HG03378 (cell line): ENCODE measurements around the gene GDF11.

Experiments used
- ATAC-seq: cut with Tn5 transposase; IDR thresholded peaks from one replicate; pipeline ENCODE4 v1.9.1; 2021; ENCODE audit warnings: mild to moderate bottlenecking, moderate library complexity; ENCODE audit not compliant: unreplicated experiment

Gene GDF11

DNA sequence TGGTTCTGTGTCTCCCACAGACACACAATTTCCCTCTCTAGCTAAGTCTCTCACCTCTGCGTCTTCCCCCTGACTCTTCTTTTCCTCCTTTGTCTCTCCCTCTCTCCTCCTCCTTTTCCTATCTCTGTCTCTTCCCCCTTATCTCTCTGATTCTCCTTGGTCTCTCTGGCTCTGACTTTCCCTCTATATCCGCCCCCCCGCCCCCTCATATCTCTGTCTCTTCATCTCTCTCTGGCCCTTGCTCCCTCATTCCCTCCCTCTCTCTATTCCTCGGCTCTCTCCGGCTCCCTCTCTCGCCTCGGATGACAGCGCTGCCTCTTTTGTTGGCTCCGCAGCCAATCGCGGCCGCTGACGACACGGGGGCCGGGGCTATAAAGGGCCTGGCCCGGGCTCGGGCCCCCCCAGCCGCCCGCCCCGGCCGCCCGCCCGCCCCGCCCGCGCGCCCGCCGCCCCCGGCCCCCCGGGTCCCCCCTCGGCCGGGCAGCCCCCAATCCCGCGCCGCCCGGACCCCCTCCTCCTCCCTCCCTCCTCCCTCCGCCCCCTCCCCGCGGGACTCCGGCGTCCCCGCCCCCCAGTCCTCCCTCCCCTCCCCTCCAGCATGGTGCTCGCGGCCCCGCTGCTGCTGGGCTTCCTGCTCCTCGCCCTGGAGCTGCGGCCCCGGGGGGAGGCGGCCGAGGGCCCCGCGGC, at the start of gene GDF11:
GDF11 (plus strand) TSS at position 404 of the 687 bp plus-strand sequence; CDS start at position 599, 195 bp downstream.
- ATAC-seq, result no peak

DNA sequence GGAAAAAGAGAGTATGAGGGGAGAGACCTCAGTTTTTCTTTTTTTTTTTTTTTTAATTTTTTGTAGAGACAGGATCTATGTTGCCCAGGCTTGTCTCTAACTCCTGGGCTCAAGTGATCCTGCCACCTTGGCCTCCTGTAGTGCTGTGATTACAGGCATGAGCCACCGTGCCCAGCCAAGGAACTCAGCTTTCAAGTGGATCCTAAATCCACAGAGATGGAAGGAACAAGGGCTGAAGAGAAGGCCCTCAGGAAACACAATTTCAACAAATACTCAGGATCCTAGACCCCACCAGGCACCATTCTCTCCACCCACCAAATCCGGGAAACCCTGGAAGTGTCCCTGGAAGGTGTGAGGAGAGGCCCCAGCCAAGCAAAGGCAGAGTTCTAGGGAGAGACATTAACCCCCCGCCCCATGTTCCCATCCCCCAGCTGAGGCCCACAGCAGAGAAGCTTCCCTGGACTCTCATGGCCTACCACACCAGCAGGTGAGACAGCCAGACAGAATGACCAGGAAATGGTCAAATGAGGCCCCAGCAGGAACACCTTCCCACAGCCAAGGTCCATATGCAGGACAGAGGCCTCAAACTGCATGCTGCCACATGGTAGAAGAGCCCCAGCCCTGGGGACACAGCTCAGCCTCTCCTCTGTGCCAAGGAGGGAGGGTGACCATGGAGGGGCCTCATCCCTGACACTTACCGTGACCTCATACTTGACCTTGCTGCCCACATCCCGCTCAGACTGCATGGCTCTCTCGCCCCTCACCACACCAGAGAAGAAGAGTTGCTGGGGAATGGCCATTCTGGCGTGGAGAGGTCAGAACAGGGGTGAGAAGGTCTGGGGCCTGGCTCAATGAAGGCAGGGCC, 49.4 kb upstream of the GDF11 start:
- ATAC-seq, result no peak

DNA sequence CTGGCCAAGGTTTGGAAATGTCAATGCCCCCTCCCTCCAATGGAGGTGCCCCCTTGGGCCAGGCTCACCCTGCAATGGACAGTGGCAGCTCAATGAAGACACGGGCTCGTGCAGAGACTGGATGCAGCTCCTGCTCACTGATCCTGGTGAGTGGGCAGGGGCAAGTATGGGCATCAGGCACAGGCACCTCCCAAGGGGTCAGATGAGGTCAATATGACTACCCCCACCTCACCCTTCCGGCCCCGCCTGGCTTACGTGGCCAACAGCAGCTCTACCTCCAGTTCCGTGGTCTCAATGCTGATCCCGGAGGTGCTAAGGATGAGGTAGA, 48.8 kb upstream of the GDF11 start:
- no peak for ATAC-seq

DNA sequence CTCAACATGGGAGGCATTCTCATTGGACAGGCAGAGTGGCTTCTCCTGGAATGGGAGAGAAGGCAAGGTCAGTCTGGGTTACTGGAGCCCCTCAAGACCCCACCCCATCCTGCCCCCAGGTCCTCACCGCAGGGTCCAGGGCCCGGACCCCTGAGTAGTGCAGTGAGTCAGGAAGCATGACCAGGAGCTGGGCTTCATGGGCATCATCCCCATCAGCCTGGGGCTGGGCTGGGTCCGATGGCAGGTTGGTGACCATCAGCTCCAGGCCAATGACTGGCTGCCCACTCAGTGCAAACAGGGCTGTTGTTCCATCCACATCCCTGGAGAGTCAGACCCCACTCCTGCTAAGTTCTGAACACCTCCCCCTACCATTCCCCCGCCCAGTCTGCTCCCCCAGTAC, 48.3 kb upstream of the GDF11 start:
- no peak for ATAC-seq

DNA sequence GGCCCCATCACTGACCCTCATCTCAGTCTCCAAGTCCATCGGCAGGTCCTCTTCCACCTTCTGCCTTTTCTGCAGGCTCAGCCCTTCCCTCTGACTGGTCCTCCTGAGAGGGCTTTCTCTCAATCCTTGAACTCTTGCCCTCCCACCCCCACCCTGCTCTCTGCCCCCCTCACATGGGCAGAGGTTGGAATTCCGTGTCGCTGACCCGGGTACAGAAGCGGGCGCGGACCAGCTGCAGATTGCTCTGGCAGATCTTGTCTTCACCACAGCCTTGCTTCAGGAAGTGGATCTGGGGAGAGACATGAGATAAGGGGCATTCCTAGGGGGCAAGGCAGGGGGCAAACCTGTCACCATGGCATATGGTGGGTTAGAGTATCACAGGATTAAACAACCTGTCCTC, 47.6 kb upstream of the GDF11 start:
- ATAC-seq, result no peak

DNA sequence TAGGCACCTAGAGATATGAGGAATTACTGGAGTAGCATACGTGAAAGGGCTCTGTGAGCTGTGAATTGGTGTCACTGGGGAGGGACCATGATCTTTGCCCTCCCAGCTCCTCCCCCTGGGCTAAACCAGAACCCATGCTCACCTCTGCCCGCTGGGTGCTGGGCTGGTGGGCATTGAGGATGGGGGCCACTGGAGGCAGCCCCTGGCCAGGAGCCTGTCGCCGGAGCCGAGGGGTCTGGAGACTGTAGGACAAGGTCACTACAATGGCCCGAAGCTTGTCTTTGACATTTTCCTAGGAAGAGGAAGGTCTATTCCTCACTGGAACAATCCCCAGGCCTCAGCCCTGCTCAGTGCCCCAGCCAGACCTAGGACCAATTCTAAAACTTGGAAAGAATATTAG, 46.8 kb upstream of the GDF11 start:
- ATAC-seq, result no peak

DNA sequence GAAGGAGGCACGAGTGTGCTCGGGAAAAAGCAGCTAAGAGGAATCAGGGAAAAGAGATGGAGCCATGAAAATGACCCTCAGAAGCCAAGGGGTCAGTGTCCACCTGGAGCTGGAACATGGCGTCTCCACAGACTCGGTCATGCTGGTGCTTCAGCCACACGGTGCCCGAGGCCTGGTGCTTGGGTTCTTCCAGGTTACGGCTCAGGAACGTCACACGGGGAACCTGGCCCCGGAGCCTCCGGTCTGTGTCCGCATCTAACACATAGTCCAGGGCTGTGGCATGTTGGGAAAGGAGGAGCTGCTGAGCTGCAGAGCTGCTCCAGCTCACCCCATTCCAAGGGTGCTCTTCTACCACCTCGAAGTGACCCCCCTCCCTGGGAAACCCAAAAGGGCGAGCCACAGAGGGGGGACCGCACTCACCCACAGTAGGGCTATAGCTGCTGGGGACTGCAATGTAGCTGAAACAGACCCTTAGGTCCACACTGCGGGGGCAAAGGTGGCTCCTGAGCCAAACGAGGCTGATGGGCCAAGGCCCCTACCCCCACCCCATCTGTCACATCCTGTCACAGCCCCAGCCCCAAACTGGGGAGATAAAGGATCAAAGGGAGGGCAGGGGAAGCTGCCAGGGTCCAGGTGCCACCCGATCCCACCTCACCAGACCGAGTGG, 46.0 kb upstream of the GDF11 start:
- ATAC-seq, result no peak

DNA sequence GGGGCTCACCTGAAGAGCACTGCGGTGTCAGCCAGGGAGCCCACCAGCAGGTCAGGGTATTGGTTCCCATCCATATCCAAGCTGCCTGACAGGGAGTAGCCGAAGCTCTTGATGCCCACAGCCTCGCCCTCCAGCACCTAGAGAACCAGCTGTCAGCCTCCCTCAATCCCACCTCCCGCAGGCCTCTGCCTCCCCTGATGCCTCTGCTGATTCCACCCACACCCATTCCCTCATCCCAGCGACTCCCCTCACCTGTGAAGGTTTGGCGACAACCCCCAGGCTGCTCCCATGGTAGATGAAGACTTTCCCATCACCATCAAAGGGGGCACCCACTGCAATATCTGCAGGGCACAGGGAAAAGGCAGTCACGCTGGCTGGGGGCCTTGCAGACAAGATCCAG, 45.2 kb upstream of the GDF11 start:
- ATAC-seq, result no peak

DNA sequence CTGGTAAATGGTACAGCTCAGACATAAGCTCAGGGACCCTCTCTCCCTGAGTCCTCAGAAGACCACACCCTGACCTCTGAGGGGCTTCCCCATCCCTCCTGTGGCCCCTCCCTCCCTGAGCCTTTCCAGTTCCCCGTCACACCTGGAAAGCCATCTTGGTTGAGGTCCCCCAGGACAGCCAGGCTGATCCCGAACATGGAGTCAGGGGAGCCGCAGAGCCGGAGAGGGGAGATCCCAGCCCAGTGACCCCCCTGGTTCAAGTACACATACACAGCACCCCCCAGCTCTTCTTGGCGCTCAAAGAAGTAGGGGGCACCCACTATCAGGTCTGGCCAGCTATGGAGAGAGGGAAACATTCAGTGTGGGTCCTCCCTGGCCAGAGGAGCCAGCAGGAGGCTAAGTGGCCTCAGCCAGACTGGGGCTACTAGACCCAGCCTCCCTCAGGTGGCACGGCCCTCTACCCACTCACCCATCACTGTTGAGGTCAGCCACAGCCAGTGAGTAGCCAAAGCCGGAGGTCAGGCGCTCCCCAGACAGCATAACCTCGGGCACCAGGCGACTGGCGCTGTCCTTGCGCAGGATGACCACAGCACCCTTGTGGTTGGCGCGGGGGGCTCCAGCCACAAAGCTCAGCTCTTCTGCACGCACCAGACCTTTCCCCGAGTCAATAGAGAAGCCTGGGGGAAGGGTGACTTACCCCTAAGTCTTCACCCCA, 44.5 kb upstream of the GDF11 start:
- no peak for ATAC-seq

DNA sequence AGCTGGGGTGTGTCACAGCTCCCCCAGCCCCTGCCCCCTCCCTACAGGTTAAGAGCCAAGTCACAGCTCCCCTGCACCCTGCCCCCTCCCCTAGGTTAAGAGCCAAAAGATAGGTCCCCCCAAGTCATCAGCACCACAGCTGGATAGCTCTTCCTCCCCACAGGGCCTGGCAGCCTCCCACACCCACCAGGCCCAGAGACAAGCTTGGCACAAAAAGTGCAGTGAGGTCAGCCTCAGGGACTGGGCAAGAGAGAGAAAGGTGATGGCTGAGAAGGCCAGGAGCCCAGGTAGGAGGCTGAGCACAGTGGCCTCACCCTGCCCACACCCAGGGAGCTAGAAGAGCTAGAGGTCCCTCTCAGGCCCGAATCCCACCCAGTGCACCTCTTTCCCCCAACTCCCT, 44.0 kb upstream of the GDF11 start:
- ATAC-seq, result no peak

DNA sequence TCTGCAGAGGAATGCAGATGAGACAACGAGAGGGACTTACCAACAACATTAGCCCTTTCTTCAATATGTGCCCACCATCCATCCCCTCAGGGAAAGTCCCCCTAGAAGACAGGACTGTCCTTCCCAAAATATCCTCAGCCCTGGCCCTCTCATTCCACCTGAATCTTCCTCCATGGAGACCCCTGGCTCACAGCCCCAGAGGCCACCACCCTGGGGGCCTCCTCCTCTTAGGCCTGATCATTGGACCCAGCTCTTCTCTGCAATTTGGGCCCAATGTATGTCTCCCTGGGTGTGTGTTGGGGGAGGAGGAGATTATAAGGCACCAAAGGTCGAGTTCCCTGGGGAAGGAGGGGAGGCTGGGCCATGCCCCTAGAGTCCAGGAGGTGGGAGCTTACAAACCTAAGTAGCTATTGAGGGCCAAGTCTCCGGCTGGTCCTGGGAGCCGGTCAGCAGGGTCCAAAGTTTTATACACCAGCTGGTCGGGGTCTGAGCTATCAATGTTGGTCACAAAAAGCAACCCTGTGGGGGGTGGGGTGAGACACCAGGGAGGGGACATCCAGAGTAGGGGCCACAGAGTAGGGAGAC, 43.4 kb upstream of the GDF11 start:
- ATAC-seq, result no peak

DNA sequence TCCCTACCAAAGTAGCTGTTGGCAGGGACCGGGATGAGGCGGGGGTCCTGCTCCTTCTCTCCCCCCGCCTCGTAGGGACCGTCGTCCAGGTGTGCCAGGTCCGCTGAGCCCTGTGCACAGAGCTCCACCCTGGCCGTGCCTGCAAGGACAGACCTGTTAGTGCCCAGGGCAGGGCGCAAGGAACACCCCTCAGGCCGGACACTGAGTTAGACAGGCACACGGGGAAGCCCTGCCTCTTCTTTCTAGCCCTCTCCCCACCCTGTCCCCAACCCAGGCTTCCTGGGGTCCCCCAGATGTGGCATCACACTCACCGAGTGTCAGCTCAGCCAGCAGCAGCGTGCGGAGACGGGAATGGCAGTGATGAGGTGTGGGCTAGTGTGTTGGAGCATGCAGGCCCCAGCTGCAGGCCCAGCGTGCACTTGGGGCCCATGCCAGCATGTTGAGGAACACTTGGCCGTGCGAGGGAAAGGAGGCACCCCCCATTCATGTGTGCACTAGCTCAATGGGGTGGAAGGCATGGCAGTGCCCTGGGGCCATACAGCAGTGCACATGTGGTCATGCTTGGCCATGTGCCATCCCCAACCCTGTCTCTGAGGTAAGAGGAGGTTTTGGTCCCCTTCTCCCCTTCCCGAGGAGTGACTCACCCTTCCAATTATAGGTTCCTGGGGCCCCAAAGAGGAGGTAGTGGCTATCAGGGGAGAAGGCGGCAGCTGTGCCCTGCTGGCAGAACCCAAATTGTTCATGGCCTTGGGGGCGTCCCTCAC, 42.5 kb upstream of the GDF11 start:
- ATAC-seq, result no peak

DNA sequence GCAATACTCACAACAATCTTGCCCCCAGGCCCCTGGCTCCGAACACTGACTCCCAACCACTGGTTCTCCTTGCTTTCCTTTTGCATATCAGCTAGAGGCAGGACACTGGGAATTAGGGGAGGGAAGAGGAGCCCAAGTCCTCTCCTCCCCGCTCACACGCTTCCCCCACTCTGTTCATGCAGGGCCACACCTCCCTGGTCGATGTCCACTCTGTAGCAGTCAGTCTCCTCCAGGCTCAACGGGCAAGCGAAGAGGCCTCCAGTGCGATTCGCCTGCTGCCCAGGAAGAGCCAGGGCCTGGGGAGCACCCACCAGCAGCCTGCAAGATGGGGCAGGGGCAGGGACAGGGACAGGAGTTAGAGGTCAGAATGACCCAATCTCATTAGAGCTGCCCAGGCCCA, 40.1 kb upstream of the GDF11 start:
- no peak for ATAC-seq

DNA sequence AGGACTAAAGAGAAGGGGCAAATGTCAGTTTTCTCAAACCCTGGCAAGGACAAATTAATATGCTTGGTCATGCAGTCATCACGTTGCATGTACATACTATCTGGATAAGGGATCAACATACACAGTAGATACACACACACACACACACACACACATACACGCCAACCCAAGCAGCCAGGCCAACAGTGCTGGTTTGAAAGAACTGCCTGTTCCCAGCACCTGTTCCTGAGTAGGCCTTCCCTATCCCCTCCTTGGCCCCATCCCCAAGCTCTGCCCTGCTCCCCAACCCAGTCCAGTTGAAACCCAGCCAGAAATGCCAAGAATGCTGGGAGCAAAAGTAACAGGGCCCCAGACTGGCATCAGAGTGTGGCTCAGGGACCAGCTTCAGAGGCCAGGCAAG, 39.6 kb upstream of the GDF11 start:
- no peak for ATAC-seq

DNA sequence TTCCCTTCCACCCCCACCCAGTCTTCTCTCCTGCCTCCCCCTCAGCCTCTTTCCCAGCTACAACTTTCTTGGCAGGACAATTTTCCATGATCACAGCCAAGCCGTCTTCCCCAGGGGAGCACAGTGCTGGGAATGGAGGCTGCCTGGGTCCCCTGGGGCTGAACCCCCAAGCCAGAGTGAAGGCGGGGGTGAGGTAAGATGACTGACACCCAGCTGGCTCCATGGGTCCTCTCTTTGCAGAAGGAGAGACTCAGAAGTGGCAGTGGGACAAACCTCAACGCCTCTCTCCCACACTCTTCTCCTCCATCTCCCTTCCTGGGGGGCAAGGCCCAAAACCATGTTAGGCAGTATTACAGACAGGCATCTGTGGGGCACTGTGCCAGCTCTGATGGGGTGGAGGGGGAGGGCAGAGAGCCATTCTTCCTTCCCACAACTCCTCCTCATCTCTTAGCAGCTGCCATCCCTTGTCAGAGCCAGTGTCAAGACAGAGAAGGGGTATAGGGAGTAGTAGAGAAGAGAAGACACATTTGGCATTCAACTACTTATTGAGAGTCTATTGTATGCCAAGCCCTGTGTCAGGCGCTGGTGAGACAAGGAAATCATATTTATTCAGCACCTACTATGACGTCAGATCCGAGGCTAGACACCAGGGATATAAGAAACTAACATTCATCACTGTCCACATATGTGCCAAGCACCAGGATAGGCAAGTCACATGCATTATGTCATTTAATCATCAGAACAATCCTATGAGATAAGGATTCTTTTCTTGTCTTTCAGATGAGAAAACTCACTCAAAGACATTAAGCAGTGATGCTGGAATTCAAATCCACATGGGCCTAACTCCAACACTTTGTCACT, 38.8 kb upstream of the GDF11 start:
- ATAC-seq, result no peak

DNA sequence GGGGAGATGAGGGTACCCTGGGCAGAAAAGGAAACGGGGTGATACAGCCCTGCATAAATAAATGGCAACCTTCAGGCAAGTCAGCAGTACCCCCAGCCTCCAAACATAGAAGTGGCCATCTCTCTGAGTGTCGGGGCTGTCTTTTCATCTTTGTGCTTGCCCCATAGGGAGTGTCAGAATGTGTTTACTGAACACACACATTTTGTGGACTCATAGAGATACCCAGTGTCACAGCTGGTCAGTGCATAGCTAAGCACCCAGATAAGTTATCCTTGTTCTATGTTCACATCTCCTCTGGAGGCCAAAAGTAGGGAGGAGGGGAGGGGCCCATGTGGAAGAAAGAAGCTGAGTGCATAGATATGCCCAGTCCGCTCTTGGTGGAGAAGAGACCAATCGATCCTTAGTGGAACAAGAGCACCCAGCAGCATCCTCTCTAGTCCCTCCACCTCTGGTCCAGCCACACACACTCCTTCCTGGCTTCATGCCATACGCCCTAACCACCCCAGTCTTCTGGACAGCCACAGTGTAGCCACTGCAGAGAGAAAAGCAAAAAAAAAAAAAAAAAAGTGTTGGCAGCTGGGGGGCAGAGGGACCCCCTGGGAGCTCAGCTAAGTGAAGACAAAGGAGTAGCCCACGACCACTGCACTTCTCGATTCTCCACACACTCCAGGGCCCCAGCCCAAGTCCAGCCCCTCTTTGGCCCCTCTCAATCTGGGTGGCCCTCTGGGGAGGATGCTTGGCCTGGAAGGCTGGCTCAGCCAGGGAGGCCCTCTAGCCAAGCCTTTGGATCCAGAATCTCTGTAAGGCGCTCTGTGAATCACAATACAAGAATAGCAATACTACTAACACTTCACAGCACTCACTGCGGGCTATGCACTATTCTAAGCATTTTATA, 37.9 kb upstream of the GDF11 start:
- no peak for ATAC-seq

DNA sequence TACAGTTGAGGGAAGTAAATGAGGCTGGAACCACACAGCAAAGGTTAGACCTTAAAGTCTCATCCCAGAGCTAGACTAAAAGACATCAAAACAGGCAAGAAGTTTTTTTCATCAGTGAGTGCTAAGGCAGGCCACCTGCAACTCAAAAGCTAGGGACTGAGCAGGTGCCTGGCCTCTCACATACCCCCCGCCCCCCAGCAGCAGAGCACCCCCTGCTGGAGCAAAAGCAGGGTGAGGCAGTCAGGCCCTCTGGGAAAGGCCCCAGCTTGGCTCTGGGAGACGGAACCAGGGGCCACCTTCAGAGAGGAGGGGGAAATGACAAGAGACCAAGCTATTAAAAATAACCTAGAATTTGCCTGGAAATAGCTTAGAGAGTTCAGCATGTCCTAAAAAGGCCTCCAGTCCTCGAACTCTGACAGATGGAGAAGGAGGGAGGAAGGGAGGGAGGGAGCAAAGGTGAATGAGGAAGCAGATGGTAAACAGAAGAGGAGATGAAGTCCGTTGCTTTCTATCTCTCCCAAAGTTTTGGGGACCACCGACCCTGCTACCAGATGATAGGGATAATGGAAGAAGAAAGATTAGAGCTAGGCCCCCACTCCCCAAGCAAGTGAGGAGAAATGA, 37.0 kb upstream of the GDF11 start:
- ATAC-seq, result no peak
